ENCODE measurements around the gene PLXNA4. TPM values are rescaled to one million over a fixed set of nuclear protein-coding genes. Genes with fewer than 3 reads are reported as not detected.

The PLXNA4 gene
- total and polyA plus RNA-seq, 9 of the 15 experiments (the other 6 are each of a cell fraction or from before 2014, with no cell fraction given): under 0.01 to 0.09 TPM; not detected in 7

DNA sequence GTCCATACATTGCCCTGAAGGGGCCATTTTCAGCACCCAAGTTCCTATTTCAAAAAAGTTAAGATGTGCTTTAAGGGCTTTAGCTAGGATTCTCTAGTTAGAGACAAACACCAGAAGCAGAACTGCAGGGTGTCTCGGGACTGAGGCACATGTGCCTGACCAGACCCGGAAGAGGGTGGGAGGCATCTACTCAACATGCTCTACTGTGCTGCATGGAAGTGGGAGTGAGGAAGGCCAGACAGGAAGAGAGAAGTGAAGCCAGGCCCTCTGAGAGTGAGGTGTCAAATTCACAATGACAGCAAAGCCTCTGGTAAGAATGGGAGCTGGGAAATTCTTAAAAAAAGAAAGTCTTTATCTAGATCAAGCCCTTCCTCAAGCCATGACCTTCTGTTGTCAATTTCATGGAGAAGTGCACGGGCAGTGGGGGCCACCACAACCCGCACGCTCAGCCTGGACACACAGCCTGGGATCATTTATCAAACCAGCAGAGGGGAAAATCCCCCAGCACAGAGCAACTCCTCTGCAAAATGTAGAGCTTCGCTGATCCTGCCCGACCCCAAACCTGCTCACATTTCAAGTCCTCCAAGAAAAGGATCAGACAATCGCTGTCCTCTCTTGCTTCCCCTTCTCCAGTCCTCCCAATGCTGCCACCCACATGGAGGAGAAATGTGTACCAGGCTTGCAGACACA is 38.7 kb downstream of the PLXNA4 start (continued):
- TF ChIP-seq DEAF1 (CRISPR knock-in tag; IDR thresholded peaks at IDR 0.05) (no peak), TGIF2 (CRISPR knock-in tag; IDR thresholded peaks at IDR 0.05) (no peak), PHF20 (IDR thresholded peaks at IDR 0.05; ENCODE audit: partially characterized antibody) (no peak), SP2 (IDR thresholded peaks at IDR 0.05; ENCODE audit: extremely low read depth, low read depth, low read length, poor library complexity, severe bottlenecking) (no peak)

GRCh38 chr7:132536654-132537395 is 39.4 kb downstream of the PLXNA4 start:
- FAIRE-seq (no peak), DNase-seq (ENCODE audit: extremely low read depth in 1 of 4, low spot score in 3 of 4) (no peak), ATAC-seq (no peak; the same call in 2 of the 3 replicates)
- Histone ChIP-seq H3K9ac (ENCODE audit: insufficient read depth in 1 of 2, low read depth in 2 of 2, low read length in 2 of 2) (no peak overlapping the region), H3K4me1 (replicated peaks in 1 of 2; ENCODE audit: control insufficient read depth in 2 of 2, insufficient read depth in 2 of 2, low read length in 2 of 2) (no peaks in the 10 kb centered on the region), H2AFZ (ENCODE audit: low read depth, low read length) (no peak overlapping the region), H3K4me2 (ENCODE audit: insufficient read depth, low read length) (no peak overlapping the region), H3K79me2 (ENCODE audit: control insufficient read depth, insufficient read depth, low read length) (no peaks in the 10 kb centered on the region), H3K27ac (ENCODE audit: extremely low read depth, low read depth, low read length) (no peak overlapping the region), H3K9me1 (ENCODE audit: control insufficient read depth, insufficient read depth, low read length) (no peaks in the 10 kb centered on the region), H3K36me3 (ENCODE audit: control insufficient read depth, insufficient read depth, low read length) (no peaks in the 10 kb centered on the region), H3K9me3 (replicated peaks; ENCODE audit: control insufficient read depth, insufficient read depth, low read depth, low read length) (no peaks in the 10 kb centered on the region), H3K27me3 (ENCODE audit: control insufficient read depth in 2 of 2, insufficient read depth in 2 of 2, low read length in 2 of 2) (peaks cover 33 to 58% of the 10 kb centered on the region in 2 experiments), H4K20me1 (replicated peaks; ENCODE audit: control insufficient read depth, insufficient read depth, low read length) (no peaks in the 10 kb centered on the region; the same call in 1 of the 2 replicates), H3K4me3 (no peak overlapping the region)
- in situ Hi-C loops (cut with MboI): no loop called here
- POLR2A ChIA-PET: interaction anchor here (0.7 kb wide), 1 partner anchor 88 kb away, joined by 3 read pairs; no protein-coding TSS in a partner anchor
- 3% methylated on average over 13 of the region's 13 CpGs for WGBS (ENCODE audit: insufficient coverage, low coverage, missing lambda C conversion rate)
- intact Hi-C loops (cut with micrococcal nuclease): no loop called here
- no TSS peak for BruUV-seq (replicated peaks)
- CTCF ChIA-PET (ENCODE audit: low intra/inter-chr PET ratio): no interaction called here
- no peak for TF ChIP-seq MITF (IDR thresholded peaks at IDR 0.05)
- no peak for TF ChIP-seq ZEB2 (IDR thresholded peaks at IDR 0.05)
- no peak for TF ChIP-seq FIP1L1 (IDR thresholded peaks at IDR 0.05; ENCODE audit: low read depth, low read length, poor library complexity, severe bottlenecking)
- no peak for TF ChIP-seq CBFA2T2 (conservative IDR thresholded peaks at IDR 0.05)
